ENCODE data around the gene NXN.

The NXN gene

GRCh38 chr17:804541-805435 is 174.8 kb downstream of the NXN start:
- H3K27ac ChIP-seq (ENCODE audit: low read depth, low read length): no peak overlapping the region
- peaks cover 22% of the 10 kb centered on the region for H3K79me2 ChIP-seq (ENCODE audit: control insufficient read depth, low read length)
- H3K9me3 ChIP-seq (ENCODE audit: control insufficient read depth, insufficient read depth, low read length): no peaks in the 10 kb centered on the region
- no peak overlapping the region for H3K4me2 ChIP-seq (ENCODE audit: low read length)
- H3K4me3 ChIP-seq (ENCODE audit: low read length): no peak overlapping the region
- TF ChIP-seq EZH2phosphoT487 (IDR thresholded peaks at IDR 0.05; ENCODE audit: borderline replicate concordance, low read length): no peak
- no peak for TF ChIP-seq CTCF (IDR thresholded peaks at IDR 0.05; ENCODE audit: low read depth, low read length, poor library complexity, severe bottlenecking)
- peaks cover 31% of the 10 kb centered on the region for H3K4me1 ChIP-seq (ENCODE audit: control insufficient read depth, low read length)
- H3K9me2 ChIP-seq (replicated peaks; ENCODE audit: control insufficient read depth, low read length): no peaks in the 10 kb centered on the region
- H3K27me3 ChIP-seq (ENCODE audit: control insufficient read depth, low read length): no peaks in the 10 kb centered on the region
- no peaks in the 10 kb centered on the region for H4K20me1 ChIP-seq (ENCODE audit: control insufficient read depth, insufficient read depth, low read depth, low read length)
- peaks cover 3% of the 10 kb centered on the region; the same call in 1 of the 2 replicates for H3K36me3 ChIP-seq (ENCODE audit: control insufficient read depth, low read length)
- H3F3A ChIP-seq (ENCODE audit: control insufficient read depth, insufficient read depth): no peaks in the 10 kb centered on the region

DNA sequence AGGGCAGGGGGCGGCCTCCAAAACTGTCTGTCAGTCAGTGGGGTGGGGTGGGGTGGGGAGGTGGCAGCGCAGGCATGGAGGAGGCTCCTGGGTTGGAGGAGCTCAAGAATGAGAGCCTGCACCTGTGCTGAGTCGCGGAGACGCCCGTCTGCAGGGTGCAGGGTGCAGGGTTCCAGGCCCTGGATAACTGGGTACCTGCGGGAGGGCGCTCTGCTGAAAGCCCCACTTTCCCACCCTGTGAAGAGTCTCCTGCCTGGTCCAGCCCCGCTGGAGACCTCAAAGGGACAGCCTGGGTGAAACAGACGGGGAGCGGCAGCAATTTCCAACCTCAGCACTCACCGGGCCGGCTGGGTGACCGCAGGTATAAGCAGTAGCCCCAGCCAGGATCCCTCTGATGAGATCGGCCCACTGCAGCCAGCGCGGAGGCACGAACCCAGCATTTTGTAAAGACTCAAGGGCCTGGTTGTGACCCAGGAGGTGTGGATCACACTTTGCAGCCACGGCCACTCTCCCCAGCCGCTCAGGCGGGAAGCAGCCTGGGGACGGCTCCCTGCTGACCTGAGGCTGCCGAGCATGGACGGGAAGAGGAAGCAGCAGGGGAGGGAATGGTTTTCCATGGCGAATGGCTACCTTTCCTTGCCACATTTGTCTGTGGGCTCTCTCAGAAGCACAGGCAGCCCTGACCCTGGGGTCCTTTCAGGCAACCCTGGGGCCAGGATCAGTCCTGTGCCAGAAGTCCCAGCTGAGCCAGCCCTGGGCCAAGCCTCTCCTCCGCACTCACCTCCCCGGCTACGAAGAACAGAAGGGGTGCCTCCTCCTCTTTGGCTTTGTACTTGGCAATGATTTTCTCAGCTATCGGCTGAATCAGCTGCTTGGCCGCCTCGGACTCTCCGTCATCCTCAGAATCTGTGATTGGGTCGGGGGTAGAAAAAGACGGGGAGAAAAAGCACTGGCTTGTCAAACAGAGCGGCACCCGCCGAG is 176.4 kb downstream of the NXN start:
- H3K27me3 ChIP-seq (ENCODE audit: control insufficient read depth, low read length): no peaks in the 10 kb centered on the region
- peaks cover 31% of the 10 kb centered on the region for H3K4me1 ChIP-seq (ENCODE audit: control insufficient read depth, low read length)
- no peak overlapping the region for H3K4me3 ChIP-seq (ENCODE audit: low read length)
- H3F3A ChIP-seq (ENCODE audit: control insufficient read depth, insufficient read depth): no peaks in the 10 kb centered on the region
- no peaks in the 10 kb centered on the region for H4K20me1 ChIP-seq (ENCODE audit: control insufficient read depth, insufficient read depth, low read depth, low read length)
- no peaks in the 10 kb centered on the region for H3K9me2 ChIP-seq (replicated peaks; ENCODE audit: control insufficient read depth, low read length)
- peaks cover 22% of the 10 kb centered on the region for H3K79me2 ChIP-seq (ENCODE audit: control insufficient read depth, low read length)
- H3K27ac ChIP-seq (ENCODE audit: low read depth, low read length): no peak overlapping the region
- no peak for TF ChIP-seq EZH2phosphoT487 (IDR thresholded peaks at IDR 0.05; ENCODE audit: borderline replicate concordance, low read length)
- TF ChIP-seq CTCF (IDR thresholded peaks at IDR 0.05; ENCODE audit: low read depth, low read length, poor library complexity, severe bottlenecking): no peak
- peak overlapping the region; percentile 69 for H3K4me2 ChIP-seq (ENCODE audit: low read length)
- H3K9me3 ChIP-seq (ENCODE audit: control insufficient read depth, insufficient read depth, low read length): no peaks in the 10 kb centered on the region
- peaks cover 3% of the 10 kb centered on the region; the same call in 1 of the 2 replicates for H3K36me3 ChIP-seq (ENCODE audit: control insufficient read depth, low read length)

GRCh38 chr17:802481-802880 is 177.1 kb downstream of the NXN start:
- Histone ChIP-seq H3K4me2 (ENCODE audit: low read length) (peak overlapping the region; percentile 69), H4K20me1 (ENCODE audit: control insufficient read depth, insufficient read depth, low read depth, low read length) (no peaks in the 10 kb centered on the region), H3F3A (ENCODE audit: control insufficient read depth, insufficient read depth) (no peaks in the 10 kb centered on the region), H3K36me3 (ENCODE audit: control insufficient read depth, low read length) (peaks cover 3% of the 10 kb centered on the region; the same call in 1 of the 2 replicates), H3K9me2 (replicated peaks; ENCODE audit: control insufficient read depth, low read length) (no peaks in the 10 kb centered on the region), H3K79me2 (ENCODE audit: control insufficient read depth, low read length) (peaks cover 22% of the 10 kb centered on the region), H3K27me3 (ENCODE audit: control insufficient read depth, low read length) (no peaks in the 10 kb centered on the region), H3K4me1 (ENCODE audit: control insufficient read depth, low read length) (peaks cover 31% of the 10 kb centered on the region), H3K4me3 (ENCODE audit: low read length) (peak overlapping the region; percentile 75), H3K27ac (ENCODE audit: low read depth, low read length) (no peak overlapping the region), H3K9me3 (ENCODE audit: control insufficient read depth, insufficient read depth, low read length) (no peaks in the 10 kb centered on the region)
- TF ChIP-seq EZH2phosphoT487 (IDR thresholded peaks at IDR 0.05; ENCODE audit: borderline replicate concordance, low read length): no peak
- TF ChIP-seq CTCF (IDR thresholded peaks at IDR 0.05; ENCODE audit: low read depth, low read length, poor library complexity, severe bottlenecking): no peak
